ENCODE measurements around the gene SRSF5.

The SRSF5 gene

DNA sequence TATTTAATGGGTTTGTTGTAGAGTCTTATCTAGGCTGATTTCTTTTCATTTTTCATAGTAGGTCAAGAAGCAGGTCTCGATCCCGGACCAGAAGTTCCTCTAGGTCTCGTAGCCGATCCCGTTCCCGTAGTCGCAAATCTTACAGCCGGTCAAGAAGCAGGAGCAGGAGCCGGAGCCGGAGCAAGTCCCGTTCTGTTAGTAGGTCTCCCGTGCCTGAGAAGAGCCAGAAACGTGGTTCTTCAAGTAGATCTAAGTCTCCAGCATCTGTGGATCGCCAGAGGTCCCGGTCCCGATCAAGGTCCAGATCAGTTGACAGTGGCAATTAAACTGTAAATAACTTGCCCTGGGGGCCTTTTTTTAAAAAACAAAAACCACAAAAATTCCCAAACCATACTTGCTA, 4.2 kb downstream of the SRSF5 start:
- DNase-seq: no peak

DNA sequence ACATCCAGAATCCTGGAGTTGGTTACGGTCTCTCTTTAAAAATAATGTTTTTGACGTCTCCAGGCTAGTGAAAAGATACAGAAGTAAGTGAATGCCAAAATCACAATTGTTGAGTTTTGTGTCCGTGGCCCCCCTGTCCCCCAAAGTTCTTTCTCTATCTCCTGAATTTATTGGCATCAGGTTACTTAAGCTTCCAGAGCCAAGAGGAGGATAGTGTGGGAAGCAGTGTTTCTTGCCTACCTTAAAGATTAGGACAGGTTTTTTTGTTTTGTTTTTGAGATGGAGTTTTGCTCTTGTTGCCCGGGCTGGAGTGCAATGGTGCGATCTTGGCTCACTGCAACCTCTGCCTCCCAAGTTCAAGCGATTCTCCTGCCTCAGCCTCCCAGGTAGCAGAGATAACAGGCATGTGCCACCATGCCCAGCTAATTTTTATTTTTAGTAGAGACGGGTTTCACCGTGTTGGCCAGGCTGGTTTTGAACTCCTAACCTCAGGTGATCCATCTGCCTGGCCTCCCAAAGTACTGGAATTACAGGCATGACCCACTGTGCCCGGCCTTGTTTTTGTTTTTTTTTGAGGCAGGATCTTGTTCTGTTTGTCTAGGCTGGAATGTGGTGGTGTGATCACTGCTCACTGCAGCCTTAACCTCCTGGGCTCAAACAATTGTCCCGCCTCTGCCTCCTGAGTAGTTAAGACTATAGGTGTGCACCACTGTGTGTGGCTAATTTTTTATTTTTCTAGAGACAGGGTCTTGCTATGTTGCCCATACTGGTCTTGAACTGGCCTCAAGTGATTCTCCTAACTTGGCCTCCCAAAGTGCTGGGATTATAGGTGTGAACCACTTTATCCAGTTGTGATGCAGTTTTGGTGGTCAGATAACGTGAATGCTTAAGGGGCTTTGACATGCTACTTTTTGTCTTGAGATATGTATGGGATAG, 5.4 kb downstream of the SRSF5 start:
- no peak for DNase-seq

DNA sequence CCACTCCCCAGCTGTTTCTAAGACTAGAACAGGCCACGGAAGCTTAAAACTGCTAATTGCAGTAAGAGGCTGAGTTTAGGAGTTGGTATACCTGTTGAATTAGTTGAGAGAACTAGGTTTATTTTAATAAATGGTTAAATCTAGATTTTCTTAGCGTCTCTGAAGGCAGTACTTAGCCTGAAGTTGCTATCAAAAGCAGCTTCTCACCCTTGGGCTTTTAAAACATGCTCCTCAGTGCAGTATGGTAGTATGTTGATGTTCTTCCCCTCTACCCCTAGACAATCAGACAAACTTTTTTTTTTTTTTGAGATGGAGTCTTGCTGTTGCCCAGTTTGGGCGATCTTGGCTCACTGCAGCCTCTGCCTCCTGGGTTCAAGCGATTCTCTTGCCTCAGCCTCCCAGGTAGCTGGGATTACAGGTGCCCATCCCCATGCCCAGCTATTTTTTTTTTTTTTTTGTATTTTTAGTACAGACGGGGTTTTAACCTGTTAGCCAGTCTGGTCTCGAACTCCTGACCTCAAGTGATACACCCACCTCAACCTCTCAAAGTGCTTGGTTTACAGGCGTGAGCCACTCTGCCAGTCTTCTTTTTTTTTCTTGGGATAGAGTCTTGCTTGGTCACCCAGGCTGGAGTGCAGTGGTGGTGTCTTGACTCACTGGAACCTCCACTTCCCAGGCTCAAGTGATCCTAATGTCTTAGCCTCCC, 6.8 kb downstream of the SRSF5 start:
- no peak for DNase-seq

DNA sequence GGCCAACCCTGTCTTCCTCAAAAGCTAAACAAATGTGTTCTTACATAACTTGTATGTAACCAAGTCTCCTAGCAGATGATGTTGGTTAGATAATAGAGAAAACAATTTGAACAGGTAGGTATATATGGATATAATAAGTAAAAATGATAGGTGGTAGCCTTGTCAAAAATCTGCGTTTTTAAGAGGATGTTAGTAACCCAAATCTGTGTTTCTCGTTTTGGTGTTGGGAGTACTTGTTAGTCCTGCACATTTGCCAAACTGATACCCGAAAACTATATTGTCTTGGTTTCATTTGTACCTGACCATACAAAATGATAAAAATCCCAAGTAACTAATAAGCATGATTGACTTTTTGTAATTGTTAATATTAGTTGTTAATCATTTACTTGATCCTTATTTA, 8.1 kb downstream of the SRSF5 start:
- DNase-seq: no peak

DNA sequence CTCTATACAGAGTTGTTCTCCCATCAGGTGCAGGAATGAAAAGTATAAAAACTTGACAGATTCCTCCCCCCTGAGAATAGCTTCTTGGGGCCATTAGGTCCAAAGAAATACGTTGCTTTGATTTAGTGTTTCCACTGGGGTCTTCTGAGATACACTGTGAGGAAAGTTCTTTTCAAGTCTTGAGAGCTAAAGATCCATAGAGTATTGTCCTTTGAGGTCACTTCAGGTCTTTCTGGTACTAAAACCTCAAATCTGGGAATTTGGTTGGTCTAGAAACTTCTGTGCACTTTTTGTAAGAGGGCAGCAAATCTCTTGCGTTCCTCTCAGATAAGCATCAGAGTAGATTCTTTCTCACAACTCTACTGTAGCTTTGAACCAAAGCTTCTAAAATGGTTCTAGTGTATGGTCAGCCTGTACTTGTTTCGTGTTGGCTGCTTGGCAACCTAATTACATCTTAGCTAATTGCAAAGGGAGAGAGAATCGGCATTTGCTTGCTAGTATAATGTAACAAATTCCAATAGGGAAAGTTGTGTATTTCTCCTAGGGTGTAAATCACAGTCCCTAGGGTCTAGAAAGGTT, 10.0 kb downstream of the SRSF5 start:
- DNase-seq: no peak

DNA sequence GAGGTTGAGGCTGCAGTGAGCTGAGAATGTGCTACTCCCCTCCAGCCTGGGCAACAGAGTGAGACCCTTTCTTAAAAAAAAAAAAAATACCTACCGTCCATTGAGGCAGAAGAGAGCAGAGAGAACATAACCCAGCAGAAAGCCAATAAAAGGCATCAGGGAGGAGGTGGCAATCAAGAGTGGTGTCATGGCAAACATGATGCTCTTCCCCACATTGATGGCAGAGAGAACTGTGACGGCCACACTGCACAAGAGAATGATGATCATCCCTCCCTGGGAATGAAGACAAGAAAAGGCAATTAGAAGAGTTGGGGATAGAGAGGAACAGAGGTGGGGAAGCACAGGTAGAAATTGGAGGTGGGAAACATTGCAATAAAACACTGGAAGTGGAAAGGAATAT, 12.1 kb downstream of the SRSF5 start:
- DNase-seq: no peak

DNA sequence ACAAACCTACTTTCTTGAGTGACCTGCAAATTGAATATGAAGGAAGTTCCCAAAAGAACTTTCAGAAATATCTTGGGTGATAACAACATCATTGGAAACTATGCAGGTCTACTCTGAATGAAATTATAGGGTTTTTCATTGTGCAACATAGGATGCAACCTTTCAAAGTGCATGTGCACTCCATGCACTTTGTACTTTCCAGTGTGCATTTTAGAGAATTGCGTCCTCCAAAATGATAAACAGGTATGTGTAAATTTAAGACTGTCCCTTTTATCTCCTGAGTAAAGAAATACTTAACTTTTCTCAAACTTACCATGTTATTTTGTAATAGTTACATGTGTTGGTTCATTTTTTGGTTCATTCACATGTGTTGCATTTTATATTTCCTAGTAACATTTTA, 13.2 kb downstream of the SRSF5 start:
- DNase-seq: no peak

DNA sequence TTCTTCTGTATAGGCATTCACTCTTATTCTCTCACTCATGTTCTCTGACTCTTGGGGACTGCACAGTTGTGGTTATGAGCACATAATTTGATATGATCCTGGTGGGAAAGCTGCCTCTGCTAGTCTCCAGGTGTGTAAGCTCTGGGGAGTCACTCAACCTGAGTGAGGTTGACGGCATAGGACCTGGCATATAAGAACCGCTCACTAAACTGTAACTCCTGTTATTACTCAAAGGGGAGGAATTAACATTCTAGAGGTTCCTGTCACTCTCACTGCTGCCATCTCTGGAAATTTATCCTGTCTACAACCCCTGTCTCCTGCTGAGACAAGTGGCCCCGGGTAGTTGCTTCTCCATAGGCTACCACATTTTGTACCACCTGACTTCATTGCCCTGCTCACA, 14.0 kb downstream of the SRSF5 start:
- DNase-seq: no peak

DNA sequence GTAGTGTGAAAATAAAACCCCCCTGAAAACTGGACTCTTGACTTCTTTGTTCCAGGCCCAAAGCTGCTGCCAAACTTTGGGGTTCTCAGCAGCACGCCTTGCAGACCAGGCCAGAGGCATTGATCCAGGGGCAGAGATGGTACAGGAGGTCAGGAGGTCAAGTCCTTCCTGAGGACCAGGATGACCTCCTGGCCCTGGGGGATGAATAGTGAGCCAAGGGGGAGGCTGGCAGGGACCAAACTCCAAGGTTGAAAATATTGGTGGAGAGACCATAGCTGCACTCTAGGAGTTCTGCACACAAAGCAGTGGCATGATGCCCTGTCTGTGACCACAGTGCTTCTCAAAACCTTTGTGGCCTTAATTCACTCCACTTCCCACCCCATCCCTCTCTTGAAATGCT, 18.0 kb downstream of the SRSF5 start:
- DNase-seq: no peak

DNA sequence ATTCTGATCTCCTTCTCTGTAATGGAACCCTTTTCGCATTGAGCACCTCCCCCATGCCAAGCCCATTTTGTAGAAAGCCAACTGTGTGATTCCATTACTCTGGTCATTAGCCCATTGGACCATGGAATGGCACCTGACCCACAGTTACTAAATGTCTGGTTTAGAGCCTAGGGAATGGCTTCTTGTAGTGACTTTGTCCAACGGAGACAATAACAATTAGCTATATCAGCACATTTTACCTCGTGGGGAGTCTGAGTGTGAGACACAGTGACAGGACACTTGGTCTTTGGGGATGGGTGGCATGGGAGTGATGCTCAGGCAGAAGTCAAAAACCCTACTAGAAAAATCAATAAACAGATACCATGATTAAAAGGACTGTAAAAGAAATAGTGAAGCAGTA, 19.7 kb downstream of the SRSF5 start:
- no peak for DNase-seq

DNA sequence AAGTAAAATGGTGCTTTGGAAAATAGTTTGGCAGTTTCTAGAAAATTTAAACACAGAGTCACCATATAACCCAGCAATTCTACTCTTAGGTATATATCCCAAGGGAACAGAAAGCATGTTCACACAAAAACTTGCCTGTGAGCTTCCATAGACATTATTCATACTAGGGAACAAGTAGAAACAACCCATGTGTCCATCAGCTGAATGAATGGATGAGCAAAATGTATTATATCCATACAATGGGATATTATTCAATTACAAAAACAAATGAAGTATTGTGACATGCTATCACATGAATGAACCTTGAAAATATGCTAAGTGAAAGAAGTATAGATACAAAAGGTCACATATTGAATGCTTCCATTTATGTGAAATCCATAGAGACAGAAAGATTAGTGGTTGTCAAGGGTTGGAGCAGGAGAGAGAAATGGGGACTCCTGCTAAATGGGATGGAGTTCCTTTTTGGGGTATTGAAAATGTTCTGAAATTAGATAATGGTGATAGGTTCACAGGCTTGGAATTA, 22.2 kb downstream of the SRSF5 start:
- DNase-seq: no peak

DNA sequence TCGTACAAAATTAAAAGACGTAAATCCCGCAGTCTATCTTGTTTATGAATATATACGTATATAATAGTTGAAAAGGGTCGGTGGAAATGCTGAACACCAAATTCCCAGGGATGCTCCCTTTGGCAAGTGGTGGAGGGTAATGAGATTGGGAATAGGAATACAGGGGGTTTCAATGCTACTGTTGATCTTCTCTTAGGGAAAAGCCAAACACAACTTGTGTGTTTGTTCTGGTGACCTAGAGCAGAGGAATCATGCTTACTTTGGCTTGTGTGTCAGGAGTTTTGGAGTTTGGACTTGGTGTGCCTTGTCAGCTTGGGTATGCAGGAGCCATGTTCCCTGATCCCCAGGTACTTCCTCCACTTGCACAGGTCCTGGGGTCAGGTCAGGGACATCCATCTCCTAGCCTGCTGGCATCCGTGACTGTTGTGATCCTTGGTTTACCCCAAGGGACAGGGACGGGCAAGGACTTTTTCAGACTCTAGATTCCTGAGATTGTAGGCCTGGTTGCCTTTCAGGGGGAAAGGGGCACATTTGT, 26.0 kb downstream of the SRSF5 start:
- no peak for DNase-seq

DNA sequence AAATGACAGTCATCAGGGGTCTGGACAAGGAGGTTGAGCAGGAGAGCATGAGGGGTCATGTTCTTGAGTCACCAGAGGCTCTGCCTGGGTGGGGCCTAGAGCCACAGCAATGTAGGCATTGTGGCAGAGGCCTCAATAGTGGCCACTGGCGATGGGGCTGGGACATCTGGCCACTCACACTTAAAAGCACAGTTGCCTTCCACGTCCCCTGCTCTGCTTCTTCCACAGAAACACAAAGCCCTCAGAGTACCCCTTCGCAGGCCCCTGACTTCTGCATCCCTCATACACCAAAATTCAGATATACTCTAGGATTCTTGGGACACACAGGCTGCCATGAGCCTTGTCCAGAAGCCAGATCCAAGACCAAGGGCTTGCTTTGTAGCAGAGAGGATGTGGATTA, 27.8 kb downstream of the SRSF5 start:
- DNase-seq: no peak

DNA sequence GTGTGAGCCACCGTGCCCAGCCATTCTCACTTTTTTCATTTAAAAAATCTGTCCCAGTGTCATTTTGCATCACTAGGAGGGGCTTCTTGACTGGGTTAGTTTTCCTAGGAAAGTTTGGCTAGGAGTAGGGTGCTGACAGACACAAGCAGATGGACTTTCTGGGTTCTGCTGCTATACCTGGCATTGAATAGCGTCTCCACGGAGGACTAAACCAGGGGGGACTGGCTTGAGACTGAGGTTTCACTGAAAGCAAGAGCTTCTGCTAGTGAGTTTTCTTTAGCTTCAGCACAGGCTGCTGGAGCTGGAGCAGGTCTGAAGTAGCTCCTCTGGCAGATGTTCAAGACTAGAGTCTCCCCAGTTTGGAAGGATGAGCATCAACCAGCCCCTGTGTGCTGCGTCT, 28.7 kb downstream of the SRSF5 start:
- no peak for DNase-seq

DNA sequence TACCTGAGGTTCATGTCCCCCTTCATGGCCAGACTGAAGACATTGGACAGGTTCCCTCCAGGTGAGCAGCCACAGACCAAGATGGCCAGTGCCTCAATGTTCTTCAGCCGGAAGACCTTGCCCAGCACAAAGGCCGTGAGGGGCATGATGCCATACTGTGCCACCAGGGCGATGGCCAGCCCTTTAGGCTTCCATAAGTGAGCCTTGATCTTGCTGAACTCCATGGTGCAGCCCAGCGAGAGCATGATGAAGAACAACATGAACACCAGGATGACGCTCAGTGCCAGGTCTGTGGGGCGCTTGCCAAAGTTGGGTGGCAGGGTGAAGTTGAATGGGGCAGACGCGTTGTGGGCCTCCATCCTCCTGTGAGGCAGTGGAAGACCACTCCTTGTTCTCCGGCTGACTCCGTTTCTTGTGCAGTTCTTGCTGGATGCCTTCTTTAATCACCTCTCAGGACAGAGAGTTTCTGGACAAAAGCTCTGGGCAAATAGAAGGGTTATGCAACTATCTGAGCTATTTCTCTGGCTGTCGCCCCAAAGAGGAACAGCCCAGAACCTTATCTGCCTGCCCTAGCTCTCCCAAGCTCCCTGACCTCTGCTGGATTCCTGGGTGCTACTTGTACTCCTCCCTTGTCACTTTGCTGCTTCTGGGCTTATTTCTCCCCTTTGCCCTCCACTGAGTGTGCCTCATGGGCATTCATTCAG, 30.0 kb downstream of the SRSF5 start, which contains the start of gene SLC10A1:
SLC10A1 (minus strand) TSS at position 445 of the 704 bp plus-strand sequence; CDS start at position 359, 86 bp downstream.
- DNase-seq: no peak

DNA sequence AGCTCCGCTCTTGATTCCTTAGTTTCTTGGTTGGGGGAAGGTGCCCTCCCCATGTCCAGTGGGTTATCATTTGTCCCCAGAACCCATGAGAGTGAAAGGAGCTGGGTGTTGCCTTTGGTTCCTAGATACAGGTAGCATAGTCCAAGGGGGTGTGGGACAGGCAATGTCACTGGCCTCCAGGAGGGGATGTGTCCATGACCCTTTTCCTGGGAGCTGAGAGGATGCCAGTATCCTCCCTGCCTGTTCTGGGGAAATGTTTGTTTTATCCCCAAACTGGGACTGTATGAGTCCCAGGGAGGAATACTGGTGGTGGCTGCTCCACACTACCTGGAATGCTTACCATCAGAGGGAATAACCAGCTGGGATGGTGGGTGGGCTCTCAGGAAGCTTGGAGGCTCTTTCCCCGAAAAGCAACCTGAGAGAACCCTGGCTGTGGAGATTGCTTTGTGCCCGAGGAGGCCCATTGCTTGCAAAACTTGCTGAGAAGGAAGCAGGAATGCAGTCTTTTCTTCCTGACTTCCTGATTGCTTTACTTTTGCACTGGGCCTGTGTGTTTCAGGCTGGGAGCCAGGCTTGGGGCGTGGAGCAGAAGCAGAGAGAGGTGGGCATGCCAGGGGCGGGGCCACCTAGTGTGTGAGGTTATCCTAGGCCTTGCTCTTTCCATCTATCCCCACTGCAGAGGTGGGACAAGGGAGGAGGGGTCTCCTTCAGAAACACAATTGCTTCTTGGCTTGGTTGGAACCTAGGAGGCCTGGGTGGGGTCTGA, 30.8 kb downstream of the SRSF5 start:
- DNase-seq: no peak

DNA sequence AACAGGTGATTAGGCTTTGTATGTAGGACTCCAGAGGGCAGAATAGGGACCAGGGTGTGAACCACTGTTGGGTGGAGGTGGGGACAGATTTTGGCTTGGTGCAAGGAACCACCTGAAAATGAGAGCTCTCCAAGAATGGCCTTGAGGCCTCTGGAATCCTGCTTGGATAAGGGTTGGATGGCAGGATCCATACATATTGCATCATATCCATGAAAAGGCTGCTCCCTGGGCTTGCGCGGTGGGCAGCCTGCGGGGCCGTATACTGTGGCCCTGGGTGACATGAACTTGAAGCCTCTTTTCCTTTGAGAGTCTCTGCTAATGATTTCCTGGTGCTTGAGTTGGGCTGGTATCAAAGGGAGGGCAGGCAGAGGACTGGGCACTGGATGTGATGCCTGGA, 31.4 kb downstream of the SRSF5 start:
- no peak for DNase-seq

DNA sequence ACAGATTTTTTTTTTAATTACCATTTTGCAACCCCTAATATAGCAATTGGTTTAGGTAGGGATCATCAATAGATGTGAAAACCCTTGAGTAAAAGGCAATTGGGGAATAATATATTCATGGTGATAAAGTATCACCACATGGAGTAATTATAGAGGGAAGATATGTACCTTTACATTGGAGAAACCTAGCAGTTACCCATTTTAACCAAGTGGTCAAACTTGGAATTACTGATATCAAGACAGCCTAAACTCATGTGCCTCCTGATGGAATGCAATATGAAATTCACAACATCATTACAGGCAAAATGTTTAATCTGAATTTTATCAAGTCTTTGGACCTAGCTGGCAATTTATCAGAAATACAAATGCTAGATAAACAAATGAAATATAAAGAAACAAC, 36.8 kb downstream of the SRSF5 start:
- DNase-seq: no peak

DNA sequence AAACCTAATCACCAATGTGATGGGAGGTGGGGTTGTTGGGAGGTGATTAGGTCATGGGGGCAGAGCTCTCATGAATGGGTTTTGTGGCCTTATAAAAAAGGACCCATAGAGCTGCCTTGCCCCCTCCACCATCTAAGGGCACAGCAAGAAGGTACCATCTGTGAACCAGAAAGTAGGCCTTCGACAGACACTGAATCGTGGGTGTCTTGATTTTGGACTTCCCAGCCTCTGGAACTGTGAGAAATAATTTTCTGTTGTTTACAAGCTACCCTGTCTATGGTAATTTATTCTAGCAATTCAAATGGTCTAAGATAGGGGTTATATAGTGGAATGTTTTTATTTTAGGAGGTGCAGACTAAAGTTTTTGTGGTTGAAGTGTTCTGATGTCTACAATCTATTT, 38.0 kb downstream of the SRSF5 start:
- no peak for DNase-seq

DNA sequence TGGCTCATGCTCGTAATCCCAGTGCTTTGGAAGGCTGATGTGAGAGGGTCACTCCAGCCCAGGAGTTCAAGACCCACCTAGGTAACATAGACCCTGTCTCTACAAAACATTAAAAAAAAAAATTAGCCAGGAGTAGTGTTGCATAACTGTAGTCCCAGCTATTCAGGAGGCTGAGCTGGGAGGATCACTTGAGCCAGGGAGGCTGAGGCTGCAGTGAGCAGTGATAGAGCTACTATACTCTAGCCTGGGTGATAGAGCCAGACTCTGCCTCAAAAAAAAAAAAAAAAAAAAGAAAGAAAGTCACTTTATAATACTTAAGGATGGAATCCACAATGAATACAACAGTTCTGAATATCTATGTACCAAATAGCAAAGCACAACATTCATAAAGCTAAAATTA, 40.2 kb downstream of the SRSF5 start:
- no peak for DNase-seq

DNA sequence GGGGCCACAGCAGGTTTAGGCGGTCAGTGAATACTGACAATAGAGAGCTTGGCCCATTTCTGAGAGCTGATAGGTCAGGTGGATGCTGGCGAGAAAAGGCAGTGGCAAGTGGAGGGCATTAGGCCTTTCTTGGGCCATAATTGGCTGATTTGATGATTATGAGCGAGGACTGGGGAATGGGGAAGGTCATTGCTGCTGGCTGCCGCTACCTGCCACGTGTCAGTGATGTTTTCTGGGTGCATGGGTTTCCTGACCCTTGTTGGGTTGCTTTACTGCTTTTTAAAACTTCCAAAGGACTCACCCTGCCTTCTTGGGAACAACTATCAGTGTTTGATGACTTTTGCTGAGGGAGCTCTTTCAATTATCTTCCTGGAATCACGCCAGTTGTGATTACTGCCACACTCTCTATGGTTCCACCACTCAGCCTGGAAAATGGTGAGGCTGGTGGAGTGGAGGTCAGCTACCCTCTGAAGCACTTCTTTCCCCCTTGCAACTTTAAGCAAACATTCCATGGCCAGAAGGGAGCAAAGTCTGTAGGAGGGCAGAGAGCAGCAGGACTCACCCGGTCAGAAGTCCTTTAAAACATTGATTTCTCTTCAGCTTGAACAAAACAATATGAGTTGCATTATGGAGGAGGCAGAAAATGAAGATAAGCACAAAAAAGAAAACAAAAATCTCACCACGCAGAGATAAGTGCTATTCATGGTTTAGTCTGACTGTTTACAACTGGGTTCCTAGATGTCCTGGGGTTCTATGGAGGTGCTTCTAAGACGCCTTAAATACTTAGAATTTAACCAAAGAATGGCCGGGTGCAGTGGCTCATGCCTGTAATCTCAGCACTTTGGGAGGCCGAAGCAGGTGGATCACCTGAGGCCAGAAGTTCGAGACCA, 42.2 kb downstream of the SRSF5 start:
- DNase-seq: no peak

Measured in NCI-H82 (cell line).